GM12874 (cell line): ENCODE data around the gene COL4A2.

Source experiments
- TF ChIP-seq, protein P1 (sequence below): IDR thresholded peaks from 2 replicates; pipeline ENCODE4 v1.5.1; 2011; ENCODE audit warnings: low read depth, mild to moderate bottlenecking, control low read depth, low read length, moderate library complexity; ENCODE audit not compliant: insufficient read depth

COL4A2 gene

DNA sequence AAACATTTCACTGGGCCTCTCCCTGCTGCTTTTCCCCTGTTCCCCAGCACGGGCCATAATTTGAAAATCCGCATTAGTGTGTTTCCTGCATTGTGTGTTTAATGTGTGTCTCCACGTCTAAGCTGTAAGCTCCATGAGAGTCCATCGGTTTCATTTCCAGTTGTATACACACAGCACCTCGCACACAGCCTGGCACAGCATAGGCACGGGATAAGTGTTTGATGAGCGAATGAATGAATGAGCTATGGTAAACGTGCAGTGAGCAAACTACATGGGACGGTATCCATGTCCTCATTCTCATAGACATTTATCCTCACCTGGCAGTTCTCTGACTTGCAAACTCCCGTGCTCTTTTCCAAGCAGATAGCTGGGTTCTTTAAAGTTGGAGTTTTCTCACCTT is 148.4 kb downstream of the COL4A2 start:
- TF ChIP-seq, protein P1, sequence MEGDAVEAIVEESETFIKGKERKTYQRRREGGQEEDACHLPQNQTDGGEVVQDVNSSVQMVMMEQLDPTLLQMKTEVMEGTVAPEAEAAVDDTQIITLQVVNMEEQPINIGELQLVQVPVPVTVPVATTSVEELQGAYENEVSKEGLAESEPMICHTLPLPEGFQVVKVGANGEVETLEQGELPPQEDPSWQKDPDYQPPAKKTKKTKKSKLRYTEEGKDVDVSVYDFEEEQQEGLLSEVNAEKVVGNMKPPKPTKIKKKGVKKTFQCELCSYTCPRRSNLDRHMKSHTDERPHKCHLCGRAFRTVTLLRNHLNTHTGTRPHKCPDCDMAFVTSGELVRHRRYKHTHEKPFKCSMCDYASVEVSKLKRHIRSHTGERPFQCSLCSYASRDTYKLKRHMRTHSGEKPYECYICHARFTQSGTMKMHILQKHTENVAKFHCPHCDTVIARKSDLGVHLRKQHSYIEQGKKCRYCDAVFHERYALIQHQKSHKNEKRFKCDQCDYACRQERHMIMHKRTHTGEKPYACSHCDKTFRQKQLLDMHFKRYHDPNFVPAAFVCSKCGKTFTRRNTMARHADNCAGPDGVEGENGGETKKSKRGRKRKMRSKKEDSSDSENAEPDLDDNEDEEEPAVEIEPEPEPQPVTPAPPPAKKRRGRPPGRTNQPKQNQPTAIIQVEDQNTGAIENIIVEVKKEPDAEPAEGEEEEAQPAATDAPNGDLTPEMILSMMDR = no peak

DNA sequence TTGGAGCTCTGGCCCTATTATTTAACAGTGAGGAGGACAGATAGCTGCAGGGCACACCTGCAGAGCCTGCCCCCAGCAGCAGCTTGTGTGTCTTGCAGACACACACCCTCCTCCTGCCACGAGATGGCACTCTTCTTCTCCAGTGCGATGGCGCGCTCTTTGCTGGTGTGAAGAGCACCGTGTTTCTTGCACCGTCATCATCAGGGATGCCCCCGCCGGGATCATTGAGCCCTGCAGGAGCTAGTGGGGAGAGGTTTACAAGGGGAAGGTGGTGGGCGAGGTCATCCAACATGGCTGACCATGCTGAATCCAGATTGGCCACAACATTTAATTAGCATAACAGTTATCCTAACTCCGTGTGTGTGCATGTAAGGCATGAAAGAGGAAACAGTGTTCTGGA is 148.9 kb downstream of the COL4A2 start:
- TF ChIP-seq, protein P1 = peak; percentile 90

DNA sequence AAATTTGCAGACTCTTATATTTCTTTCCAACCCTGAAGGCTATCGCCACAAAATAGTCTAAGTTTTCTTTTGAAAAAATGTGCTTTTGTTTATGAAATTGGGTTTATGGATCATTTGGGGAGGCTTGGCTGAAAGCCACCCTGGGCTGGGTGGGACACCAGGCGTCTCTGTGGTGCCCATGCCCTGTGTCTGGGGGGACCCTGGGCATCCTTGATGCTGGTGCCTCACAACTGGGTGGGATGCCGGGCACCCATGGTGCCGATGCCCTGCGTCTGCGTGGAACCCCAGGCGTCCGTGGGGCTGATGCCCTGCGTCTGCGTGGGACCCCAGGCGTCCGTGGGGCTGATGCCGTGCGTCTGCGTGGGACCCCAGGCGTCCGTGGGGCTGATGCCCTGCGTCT is 149.5 kb downstream of the COL4A2 start:
- TF ChIP-seq, protein P1 = no peak

DNA sequence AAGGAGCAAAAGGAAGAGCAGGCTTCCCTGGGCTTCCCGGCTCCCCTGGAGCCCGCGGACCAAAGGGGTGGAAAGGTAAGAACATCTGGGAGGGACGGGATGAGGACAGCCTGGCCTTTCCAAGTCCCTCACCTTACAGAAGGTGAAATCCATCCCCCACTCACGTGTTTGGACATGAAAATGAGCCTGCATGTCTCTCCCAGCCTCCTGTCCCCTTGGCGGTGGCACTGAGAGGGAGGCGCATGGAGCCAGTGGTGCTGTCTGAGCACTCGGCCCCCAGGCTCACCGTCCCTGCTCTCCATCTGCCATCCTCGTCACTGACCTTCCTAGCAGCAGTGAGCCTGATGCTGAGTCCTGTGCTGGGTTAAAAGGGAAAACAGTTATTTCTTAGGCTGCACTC is 150.3 kb downstream of the COL4A2 start:
- TF ChIP-seq, protein P1 = no peak

DNA sequence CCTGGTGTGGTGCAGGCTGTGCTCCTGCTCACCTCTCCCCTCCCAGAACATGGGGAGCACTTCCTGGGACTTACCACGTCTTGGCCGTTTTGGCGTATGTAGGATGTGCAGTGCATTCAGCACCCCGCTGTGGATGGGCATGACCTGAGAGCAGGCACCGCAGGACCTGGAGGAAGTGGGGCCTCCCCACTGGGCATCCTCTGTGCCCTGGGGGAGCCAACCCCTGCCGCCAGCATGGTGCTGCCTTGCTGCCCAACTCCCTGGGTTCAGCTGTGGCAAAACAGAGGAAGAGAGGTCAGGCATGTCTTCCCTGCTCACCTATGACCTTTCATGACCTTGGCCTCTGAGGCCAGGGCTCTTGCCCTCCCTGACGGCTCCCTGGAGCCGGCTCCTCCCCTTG is 150.9 kb downstream of the COL4A2 start:
- TF ChIP-seq, protein P1 = no peak

DNA sequence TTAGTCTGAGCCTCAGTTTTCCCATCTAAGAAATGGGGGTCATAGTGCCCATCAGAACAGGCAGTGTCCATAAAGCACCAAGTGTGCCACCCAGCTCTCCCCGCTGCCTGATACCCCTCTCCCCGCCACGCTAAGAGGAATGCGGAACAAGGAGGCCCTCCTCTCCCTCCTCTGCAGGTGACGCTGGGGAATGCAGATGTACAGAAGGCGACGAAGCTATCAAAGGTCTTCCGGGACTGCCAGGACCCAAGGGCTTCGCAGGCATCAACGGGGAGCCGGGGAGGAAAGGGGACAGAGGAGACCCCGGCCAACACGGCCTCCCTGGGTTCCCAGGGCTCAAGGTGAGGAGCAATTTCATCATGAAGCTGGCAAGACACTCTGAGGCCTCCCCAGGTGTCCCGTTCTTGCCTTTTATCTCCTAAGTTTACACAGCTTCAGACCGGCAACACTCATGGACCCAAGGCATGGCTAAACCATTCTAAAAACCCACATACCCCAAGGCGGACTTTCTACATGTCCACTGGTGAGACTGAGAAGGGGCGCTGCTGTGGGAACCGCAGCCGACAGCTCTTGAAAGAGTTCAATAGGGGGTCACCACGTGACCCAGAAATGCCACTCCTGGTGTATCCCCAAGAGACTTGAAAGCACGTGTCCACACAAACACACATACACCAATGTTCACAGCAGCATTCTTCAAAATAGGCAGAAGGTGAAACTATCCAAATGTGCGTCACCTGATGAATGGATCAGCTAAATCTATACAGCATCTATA is 151.7 kb downstream of the COL4A2 start:
- TF ChIP-seq, protein P1 = no peak

DNA sequence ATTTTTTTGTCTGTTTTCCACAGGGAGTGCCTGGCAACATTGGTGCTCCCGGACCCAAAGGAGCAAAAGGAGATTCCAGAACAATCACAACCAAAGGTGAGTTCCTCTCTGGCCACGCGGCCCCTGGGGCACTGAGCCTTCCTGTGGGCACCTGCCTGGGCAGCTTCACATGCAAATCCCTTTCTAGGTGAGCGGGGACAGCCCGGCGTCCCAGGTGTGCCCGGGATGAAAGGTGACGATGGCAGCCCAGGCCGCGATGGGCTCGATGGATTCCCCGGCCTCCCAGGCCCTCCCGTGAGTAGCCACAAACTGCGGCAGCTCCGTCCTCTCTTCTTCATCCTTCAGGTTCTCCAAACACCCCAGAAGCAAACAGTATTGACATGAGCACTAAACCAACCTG is 155.0 kb downstream of the COL4A2 start:
- TF ChIP-seq, protein P1 = no peak

DNA sequence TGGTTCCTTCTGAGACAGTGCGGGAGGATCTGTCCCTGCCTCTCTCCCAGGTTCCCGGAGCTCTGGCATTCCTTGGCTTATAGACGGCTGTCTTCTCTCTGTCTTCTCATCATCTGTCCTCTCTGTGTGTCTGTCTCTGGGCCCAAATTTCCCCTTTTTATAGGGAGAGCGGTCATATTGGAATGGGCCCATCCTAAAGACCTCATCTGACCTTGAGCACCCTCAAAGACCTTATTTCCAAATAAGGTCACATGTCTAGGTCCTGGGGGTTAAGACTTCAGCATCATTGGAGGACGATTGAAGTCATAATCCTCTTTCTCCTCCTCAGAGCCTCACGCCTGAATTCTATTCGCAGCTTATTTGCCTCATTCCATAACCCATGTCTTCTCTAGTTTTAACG is 156.1 kb downstream of the COL4A2 start:
- TF ChIP-seq, protein P1 = no peak
